DLD1 (cell line): Measurements from ENCODE around the gene WDR27.
"Not testable (repeated sequence)": the region's sequence is repeated elsewhere in the genome, so short reads cannot be mapped to it uniquely, and the experiment has no call there.

Source experiments
- in situ Hi-C: cut with HindIII; loops from 2 replicates; pipeline ENCODE4 v1.10.0; 2017; ENCODE audit warnings: low sequenced_read_pairs

The WDR27 gene

DNA sequence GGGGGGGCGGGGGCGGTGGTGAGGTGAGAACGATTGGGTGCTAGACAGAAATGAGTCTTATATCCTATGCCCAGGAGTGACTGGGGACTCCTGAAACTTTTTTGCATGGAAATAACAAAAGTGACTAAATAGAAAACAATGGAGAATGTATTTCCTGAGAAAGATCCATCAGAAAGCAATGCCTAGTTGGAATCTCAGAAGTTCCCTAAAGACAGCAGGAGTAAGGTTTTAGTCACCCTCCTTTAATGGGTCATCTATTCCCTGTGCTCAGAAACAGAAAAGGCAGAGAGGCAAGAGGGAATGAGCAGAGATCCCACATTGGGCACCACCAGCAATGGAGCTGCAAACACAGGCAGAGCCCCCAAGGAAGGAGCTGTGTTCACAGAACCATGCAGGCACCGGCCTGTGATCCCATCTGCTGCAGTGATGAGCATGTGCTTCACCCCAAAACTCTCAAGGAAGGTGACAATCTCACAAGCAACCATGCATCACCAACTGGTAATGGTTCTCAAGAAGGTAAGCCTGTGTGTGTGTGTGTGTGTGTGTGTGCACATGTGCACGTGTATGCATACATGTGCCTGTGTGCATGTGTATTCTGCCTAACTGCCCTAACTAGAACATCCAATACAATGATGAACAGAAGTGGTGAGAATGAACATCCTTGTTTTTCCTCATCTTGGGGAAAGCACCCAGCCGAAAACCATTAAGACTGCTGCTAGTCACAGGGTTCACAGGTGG lies 168.4 kb downstream of the WDR27 start:
- in situ Hi-C loops: no loop called here

DNA sequence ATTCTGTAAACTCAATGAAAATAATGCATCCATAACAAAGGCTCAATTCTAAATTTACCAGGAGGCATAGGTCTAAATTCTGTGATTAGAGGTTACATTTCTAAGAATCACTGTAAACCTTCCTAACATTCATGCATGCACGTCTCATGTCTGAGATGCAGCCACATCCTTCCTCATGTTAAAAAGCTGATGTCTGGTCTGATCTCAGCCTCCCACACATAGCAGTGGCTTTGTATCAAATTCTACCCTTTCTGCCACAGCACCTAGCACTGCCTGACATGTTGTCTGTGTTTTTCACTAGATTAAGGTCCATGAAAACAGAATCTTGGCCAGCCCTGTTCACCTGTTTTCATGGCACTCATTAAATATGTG lies 171.1 kb downstream of the WDR27 start:
- in situ Hi-C loops: no loop called here

DNA sequence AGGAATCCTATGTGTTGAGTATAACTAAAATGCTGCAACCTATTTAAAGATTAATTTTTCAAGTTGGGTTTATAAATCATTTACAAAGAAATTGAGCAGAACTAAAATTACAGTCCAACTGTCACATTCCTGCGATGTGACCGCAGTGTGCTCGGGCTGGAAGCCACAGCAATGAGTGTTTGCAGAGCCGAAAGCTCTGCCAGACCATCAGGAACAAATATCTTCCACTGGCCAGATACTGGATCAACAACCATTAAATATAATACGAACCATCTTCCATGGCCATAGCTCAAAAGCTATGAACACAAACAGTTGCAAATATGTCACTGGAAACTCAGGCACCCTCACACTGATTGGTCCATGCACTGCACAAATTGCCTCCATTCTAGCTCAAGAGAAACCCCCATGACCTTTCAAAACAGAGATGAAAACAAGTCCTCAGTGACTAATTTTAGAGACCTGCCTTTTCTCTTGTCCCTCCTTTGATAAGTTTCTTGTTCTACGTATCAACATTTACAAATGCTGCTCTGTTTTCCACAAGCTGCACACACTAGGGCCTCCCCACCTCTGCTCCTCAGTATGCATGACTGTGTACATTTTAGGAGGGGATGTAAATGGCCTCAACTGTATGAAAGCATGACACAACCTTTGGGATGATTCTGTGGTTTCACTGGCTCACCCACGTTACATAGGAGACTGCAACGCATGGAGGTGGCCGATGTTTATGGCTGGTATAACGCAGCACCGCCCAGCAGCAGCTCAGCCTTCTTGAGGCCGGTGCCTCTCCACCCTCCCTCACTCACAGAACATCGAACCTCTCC lies 171.7 kb downstream of the WDR27 start:
- in situ Hi-C loops: no loop called here

DNA sequence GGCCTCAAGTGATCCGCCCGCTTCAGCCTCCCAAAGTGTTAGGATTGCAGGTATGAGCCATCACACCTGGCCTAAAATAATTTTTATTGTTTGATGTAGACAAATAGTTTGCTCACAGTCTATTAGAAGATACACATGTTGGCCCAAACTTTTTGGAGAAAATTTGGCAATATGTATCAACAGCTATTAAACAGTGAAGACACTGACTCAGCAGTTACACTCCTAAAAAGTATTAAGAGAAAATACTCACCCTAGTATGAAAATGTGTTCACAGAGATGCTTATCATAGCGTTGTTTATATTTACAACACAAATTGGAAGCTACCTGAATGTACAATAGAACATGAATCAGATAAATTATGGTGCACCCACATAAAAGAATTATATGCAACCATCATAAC lies 173.1 kb downstream of the WDR27 start:
- in situ Hi-C loops: no loop called here

DNA sequence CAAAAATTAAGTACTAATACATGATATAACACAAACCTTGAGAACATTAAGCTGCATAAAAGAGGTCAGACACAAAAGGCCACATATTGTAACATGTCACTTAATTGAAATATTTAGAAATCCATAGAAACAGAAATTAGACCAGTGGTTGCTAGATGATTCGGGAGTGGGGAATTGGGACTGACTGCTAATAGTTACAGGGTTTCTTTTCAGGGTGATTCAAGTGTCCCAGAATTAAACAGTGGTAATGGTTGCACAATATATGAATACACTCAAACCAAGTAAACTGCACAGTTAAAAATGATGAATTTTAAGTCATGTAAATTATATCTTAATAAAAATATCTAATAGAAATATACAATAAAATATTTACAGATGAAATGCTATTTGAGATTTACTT lies 174.5 kb downstream of the WDR27 start:
- in situ Hi-C loops: no loop called here

DNA sequence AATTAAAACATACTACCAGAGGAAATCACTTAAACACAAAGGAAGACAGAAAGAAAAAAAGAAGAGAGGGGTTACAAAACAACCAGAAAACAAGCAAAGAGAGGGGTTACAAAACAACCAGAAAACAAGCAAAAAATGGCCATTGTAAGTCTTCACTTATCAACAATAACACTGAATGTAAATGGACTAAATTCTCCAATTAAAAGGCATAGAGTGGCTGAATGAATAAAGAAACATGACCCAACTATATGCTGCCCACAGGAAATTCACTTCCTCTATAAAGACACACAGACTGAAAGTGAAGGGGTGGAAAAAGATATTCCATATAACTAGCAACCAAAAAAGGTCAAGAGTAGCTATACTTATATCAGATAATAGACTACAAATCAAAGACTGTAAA lies 180.0 kb downstream of the WDR27 start:
- in situ Hi-C loops: no loop called here

GRCh38 chr6:169520104-169520503 lies 181.7 kb downstream of the WDR27 start:
- in situ Hi-C loops: no loop called here

- in situ Hi-C loops: no loop called here
Observed at GRCh38 chr6:169518451-169518850, 183.4 kb downstream of the WDR27 start.

DNA sequence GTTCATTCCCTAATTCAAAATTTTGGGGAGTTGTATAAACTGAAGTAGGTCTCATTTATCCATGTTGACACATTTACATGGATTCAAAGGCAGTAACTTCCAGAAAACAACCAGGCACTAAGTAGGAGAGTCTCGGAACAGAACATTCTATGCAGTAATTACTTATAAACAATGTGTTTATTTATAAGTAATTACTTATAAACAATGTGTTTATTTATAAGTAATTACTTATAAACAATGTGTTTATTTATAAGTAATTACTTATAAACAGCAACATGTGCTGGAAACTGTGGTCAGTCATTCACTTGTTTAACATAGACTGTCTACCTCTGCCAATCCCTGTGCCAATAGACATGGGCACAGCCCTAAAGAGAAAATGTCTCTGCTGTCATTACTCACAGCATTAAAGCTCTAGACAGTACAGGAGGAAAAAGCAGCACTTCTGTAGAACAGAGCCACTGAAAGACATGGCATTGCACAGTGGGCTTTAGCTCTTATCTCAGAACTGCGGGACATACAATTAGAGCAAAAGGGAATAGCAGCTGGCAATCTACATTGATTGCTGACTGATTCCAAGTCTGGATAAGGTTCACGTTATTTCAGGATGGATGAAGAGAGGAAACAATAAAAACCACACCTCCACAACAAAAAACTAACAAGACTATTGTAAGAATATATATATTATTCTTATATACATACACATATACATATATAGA lies 188.2 kb downstream of the WDR27 start:
- in situ Hi-C loops: no loop called here

DNA sequence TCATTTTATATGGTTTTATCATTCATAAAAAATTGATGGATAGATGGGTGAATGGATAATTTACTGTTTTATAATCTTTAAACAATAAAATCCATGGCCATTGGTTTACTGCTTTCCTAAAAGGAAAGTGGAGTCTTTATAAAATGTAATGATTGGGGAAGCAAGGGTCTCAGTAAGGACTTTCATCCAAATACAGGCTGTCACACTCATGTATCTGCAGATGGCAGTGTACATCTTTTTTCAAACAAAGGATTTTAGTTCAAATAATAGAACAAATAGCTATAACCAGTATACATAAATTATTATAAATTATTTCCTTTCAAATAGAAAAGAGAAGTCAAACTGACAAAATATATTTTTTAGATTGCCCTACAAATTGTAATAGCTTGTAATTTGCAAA lies 190.0 kb downstream of the WDR27 start:
- in situ Hi-C loops: not testable (repeated sequence)

DNA sequence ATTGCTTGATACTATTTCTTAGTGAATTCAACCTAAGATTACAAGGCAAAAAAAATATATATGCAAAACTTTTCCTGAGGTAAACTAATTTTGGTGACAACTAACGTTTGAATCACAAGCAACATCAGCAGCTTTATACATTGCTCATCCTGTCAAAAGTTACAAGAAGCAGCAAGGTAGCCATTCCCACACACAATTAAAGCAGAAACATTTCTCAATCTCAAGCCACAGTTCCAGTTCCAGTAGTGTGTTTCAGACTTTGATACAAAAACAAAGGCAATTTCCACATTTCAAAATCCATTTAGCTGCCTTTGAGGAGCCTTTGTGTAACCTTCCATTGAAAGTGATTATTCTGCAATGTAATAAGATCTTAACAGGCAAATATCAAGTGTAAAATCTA lies 191.0 kb downstream of the WDR27 start:
- in situ Hi-C loops: no loop called here

DNA sequence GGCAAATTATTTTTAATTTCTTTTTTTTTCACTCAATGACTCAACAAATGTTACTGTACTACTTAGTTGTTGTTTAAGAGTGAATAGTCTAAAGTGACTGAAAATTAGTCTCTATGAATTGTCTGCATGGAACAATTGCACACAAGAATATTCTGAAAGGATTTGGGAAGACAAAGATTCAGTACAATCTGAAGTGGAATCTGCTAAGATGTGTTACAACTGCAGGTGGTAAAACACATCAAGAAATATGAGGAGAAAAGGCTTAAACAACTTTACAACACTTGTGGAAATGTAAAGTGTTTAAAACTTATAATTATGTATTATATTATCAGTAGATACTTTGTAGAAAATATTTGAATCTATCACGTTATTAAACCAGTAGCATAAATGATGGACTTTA lies 193.4 kb downstream of the WDR27 start:
- in situ Hi-C loops: no loop called here

DNA sequence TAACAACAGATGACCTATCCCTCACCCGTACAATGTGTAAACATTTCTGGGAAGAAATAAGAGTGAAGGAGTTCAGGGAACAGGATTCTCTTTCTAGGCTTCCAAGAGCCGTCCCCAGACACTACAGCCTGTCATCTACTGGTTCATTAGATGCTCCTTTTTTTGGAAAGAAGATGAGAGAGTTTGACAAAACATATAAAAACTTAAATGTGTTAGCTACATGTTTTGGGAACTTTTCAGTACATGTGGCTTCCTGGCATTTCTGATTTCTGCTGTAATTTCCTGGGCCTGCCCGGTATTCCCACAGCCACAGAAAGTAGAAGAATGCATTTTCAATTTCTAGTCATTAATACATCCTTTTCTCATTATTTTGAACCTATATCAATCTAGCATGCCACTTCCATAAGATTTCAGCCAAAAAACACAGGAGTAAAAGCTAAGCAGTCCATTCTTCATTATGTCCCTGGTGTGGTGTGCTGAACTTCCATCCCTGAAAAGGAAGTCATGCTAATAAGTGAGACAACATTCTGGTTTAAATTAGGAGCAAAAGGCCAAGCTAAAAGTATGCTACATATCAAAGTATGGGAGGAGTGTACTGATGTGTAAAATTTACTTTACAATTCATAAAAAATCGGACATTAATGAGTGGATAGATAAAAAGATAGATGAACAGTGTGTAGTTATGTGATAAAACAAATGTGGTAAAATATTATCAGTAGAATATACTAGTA lies 198.2 kb downstream of the WDR27 start:
- in situ Hi-C loops: no loop called here

DNA sequence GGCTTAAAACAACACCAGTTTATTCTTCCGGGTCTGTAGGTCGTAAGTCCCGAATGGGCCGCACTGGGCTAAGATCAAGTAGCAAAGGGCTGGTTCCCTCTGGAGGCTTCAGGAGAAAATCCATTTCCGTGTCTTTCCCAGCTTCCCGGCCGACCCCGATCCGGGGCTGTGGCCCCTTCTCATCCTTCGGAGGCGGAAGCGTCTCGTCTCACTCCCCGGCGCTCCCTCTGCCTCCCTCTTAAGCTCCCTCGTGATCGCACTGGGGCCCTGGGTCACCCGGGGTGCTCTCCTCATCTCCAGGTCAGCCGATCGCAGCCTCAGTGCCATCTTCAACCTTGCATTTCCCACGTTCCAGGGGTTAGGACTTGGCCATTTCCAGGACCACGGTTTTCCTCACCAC lies 199.4 kb downstream of the WDR27 start:
- in situ Hi-C loops: no loop called here

GRCh38 chr6:169501777-169502313 lies 200.0 kb downstream of the WDR27 start:
- in situ Hi-C loops: no loop called here

DNA sequence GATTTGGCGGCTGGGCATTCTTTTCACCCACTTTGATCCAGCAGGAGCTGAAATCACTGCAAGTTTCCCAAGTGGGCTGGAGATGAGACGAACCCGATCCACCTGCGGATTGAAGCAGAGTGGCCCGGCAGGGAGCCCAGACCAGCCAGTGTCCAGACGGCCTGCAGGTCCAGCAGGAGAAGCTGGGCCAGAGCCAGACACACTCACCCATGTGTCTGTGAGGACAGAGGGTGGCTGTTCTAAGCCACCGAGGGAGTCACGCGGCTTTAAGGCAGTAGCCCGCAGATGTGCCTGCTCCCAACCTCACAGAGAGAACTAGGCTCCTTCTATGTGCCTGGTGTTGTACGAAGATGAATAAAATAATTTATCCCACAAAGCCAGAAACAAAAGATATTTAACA lies 200.7 kb downstream of the WDR27 start:
- in situ Hi-C loops: no loop called here

GRCh38 chr6:169500688-169501087 lies 201.1 kb downstream of the WDR27 start:
- in situ Hi-C loops: no loop called here

GRCh38 chr6:169499848-169500247 lies 202.0 kb downstream of the WDR27 start:
- in situ Hi-C loops: no loop called here

DNA sequence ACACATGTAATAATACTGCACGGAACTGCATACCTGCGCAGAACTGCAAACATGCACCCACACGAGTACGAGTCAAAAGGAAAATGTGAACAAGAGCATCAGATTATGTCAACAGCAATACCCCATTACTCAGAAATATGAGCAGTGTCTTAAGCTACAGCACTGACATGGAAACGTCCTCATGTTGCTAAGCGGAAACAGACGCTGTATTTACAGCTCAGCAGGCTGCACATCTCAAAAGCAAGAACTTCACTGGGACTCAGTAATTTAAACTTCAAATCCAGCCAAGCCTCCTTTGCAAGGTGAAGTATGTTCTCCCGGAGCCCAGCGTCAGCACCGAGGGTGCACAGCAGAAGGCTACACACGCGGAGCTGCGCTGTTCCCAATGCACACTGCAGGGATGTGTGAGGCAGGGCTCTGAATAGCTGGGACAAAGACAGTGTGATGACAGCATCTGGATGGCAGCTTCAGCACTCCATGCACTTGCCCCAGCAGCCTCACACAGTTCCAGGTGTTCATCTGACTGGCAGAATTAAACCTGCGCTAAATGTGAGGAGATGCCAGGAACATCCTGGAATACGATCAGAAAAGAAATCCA lies 202.8 kb downstream of the WDR27 start:
- in situ Hi-C loops: no loop called here

- in situ Hi-C loops: no loop called here
Observed at GRCh38 chr6:169495601-169496000, 206.2 kb downstream of the WDR27 start.
